ENCODE results near the gene CACNA1C.

CACNA1C gene

GRCh38 chr12:2057041-2057794, 4.4 kb downstream of the CACNA1C start:
- H3K4me3 ChIP-seq (replicated peaks in 1 of 2; ENCODE audit: low read depth in 2 of 2, low read length in 2 of 2), result no peak overlapping the region
- DNase-seq (ENCODE audit: low read depth in 2 of 2), result peak; percentile 62 to 70
- TF ChIP-seq CTCF (IDR thresholded peaks at IDR 0.05; ENCODE audit: low read depth, low read length), result peak; percentile 87

DNA sequence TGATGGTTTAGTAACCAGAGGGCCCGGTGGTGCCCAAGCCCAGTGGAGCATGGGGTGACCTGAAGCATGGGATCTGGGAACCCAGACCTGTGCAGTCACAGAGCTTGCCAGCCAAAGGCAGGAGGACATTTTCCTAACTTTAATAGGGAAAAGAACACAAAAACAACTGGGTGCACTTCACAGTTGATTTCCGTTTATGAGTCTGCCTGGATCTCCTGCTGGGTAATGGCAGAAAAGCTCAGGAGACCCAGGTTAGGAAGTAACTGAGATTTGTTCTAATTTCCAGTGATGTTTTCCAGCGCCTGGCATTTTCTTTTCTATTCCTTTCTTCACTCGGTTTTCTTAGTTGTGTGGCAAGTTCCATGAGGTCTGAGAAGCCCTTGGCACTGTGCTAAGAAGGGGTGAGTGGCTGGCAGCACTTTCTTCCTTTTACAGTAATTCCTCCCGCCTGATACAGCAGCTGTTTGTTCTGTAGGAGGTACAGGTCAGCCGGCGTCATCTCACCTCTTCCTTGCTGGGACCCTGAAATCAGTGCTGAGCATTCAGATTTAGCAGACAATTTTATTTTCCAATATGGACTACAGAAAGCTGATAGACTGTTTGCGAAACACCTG, 5.1 kb downstream of the CACNA1C start:
- DNase-seq (ENCODE audit: low read depth in 2 of 2), result no peak
- H3K4me3 ChIP-seq (replicated peaks in 1 of 2; ENCODE audit: low read depth in 2 of 2, low read length in 2 of 2), result no peak overlapping the region
- TF ChIP-seq CTCF (IDR thresholded peaks at IDR 0.05; ENCODE audit: low read depth, low read length), result no peak

- no peak overlapping the region for H3K4me3 ChIP-seq (replicated peaks in 1 of 2; ENCODE audit: low read depth in 2 of 2, low read length in 2 of 2)
- DNase-seq (ENCODE audit: low read depth in 2 of 2), result no peak
- TF ChIP-seq CTCF (IDR thresholded peaks at IDR 0.05; ENCODE audit: low read depth, low read length), result no peak
Observed at GRCh38 chr12:2058837-2059236, 6.0 kb downstream of the CACNA1C start.

GRCh38 chr12:2061402-2061801, 8.6 kb downstream of the CACNA1C start:
- TF ChIP-seq CTCF (IDR thresholded peaks at IDR 0.05; ENCODE audit: low read depth, low read length), result no peak
- no peak overlapping the region for H3K4me3 ChIP-seq (replicated peaks in 1 of 2; ENCODE audit: low read depth in 2 of 2, low read length in 2 of 2)

DNA sequence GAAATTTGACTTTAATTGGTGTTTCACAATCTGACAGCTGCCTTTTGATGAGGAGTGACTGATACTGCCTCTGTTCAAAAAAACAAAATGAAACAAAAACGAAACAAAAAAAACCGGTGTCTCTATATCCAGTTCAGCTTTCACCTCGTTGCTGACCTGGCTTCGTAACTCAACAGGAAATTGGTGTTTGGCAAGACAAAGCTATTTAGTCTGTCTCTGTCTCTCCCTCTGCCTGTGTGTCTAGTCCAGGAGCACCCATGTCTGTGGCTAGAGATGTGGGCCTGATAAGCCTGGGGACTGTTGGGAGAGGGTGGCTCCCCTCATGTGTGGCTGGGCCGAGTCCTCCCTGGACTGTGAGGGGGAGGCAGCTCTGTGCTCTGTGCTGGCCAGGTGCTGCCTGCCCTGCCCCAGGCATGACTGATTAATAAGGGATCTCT, 11.3 kb downstream of the CACNA1C start:
- DNase-seq (ENCODE audit: low read depth in 2 of 2), result peak; percentile 47 to 48
- H3K4me3 ChIP-seq (replicated peaks in 1 of 2; ENCODE audit: low read depth in 2 of 2, low read length in 2 of 2), result no peak overlapping the region
- TF ChIP-seq CTCF (IDR thresholded peaks at IDR 0.05; ENCODE audit: low read depth, low read length), result no peak

More at GRCh38 chr12:2061402-2061801, 8.6 kb downstream of the CACNA1C start:
- DNase-seq (ENCODE audit: low read depth in 2 of 2), result no peak

GRCh38 chr12:2068653-2069052, 15.9 kb downstream of the CACNA1C start:
- DNase-seq (ENCODE audit: low read depth in 2 of 2), result no peak
- H3K4me3 ChIP-seq (replicated peaks in 1 of 2; ENCODE audit: low read depth in 2 of 2, low read length in 2 of 2), result no peak overlapping the region
- no peak for TF ChIP-seq CTCF (IDR thresholded peaks at IDR 0.05; ENCODE audit: low read depth, low read length)
